BE2C (cell line): Measurements from ENCODE around the gene ABCC5.

ENCODE experiments used
- DNase-seq: peaks from one replicate; pipeline ENCODE4 v3.0.0-alpha.2; 2020
- H3K27me3 ChIP-seq: fragments of 250-450 bp; sonication (Bioruptor Pico); 2 replicates; pipeline ENCODE4 v1.5.1; 2020; ENCODE audit warnings: mild to moderate bottlenecking
- H3K36me3 ChIP-seq: fragments of 250-450 bp; sonication (Bioruptor Pico); 2 replicates; pipeline ENCODE4 v1.5.1; 2020; ENCODE audit warnings: mild to moderate bottlenecking
- H3K4me1 ChIP-seq: fragments of 250-450 bp; sonication (Bioruptor Pico); 2 replicates; pipeline ENCODE4 v1.5.1; 2020
- H3K4me3 ChIP-seq: 2 replicates; pipeline ENCODE4 v1.5.1; 2011; ENCODE audit warnings: low read depth, low read length
- H3K9me3 ChIP-seq: fragments of 250-450 bp; sonication (Bioruptor Pico); 2 replicates; pipeline ENCODE4 v1.5.1; 2020
- CTCF ChIP-seq: IDR thresholded peaks from 2 replicates; pipeline ENCODE4 v1.5.1; 2012; ENCODE audit warnings: mild to moderate bottlenecking, low read depth, low read length

ABCC5 gene

DNA sequence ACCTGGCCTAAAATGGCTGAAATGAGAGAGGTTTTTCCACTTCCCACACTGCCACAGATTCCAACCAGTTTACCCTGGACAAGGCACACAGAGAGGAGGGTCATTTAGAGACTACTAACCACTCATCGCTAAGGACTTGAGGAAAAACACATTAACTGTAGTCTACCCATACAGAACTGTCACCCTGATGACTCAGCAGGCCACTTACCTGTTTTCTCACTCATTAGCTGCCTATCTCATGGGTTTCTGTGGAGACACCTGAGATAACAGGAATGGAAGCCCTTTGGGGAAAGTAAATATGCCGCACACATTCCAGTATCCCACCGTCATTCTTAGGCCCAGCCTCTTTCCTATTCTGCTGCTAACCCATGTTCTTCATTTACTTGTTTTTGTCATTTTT, 50.0 kb downstream of the ABCC5 start:
- no peak overlapping the region for H3K4me3 ChIP-seq
- no peaks in the 10 kb centered on the region for H3K27me3 ChIP-seq
- H3K4me1 ChIP-seq, result no peaks in the 10 kb centered on the region
- no peak for DNase-seq
- H3K9me3 ChIP-seq, result no peaks in the 10 kb centered on the region; the same call in 1 of the 2 replicates
- peaks cover 55% of the 10 kb centered on the region for H3K36me3 ChIP-seq
- TF ChIP-seq CTCF, result no peak

DNA sequence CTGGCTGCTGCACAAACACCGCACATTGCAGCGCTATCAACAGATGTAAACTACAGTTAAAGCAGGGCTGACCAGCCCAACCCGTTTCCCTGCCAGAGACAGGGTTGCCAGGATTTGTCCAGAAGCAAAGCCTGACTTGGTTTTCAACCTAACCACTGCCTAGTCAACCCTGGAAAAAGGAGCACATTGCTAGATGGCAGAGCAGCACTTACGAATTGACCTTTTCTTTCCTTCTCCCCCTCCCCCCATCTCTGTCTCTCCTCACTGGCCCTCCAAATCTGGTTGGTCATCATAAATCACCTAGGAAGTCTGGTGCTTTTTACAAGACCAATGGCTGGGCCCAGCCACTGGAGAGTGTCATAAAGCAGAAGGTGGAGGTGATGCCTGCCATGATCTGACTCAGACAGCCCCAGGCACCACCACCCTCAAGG, 51.3 kb downstream of the ABCC5 start:
- no peak overlapping the region for H3K4me3 ChIP-seq
- TF ChIP-seq CTCF, result no peak
- no peaks in the 10 kb centered on the region for H3K4me1 ChIP-seq
- H3K9me3 ChIP-seq, result no peaks in the 10 kb centered on the region; the same call in 1 of the 2 replicates
- DNase-seq, result no peak
- H3K27me3 ChIP-seq, result no peaks in the 10 kb centered on the region
- H3K36me3 ChIP-seq, result peaks cover 47% of the 10 kb centered on the region

DNA sequence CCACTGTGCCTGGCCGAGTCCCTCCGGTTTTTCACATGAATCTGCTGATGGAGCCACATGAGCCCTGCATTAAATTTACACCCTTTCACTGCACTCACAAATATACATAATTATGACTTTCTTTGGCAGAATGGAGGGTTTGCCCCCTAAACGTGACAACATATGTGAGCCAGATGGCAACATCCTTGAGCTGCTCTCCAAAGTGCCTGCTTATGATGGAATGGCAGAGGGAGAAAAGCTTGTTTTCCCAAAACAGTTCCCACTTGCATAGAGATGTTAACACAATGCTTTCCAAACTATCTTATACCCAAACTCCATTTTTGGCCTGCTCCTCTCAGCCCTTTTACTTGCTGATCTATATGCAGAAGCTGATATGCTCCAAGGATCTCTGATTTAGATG, 54.9 kb downstream of the ABCC5 start:
- Histone ChIP-seq H3K9me3 (no peaks in the 10 kb centered on the region), H3K4me3 (no peak overlapping the region), H3K36me3 (peaks cover 33% of the 10 kb centered on the region), H3K27me3 (no peaks in the 10 kb centered on the region), H3K4me1 (no peaks in the 10 kb centered on the region)
- TF ChIP-seq CTCF, result no peak
- DNase-seq, result no peak

GRCh38 chr3:183959214-183959613, 58.5 kb downstream of the ABCC5 start:
- H3K27me3 ChIP-seq, result no peaks in the 10 kb centered on the region
- H3K4me3 ChIP-seq, result no peak overlapping the region
- TF ChIP-seq CTCF, result no peak
- DNase-seq, result no peak
- H3K36me3 ChIP-seq, result peaks cover 28% of the 10 kb centered on the region
- H3K9me3 ChIP-seq, result no peaks in the 10 kb centered on the region
- no peaks in the 10 kb centered on the region for H3K4me1 ChIP-seq

DNA sequence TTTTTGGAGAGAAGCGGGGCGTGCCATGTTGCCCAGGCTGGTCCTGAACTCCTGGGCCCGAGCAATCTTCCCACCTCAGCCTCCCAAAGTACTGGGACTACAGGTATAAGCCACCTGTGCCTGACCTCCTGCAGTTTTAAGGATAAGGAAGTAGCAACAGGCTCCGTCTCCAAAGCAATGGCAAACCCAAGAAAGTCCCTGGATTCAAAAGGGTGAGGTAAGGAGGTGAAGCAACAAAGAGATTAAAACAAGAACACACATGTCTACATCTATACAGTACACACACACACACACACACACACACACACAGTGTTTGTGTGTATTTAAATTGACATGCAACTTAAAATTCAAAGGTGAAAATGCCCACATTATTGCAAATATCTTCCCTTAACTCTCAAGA, 58.9 kb downstream of the ABCC5 start:
- TF ChIP-seq CTCF, result no peak
- H3K36me3 ChIP-seq, result peaks cover 29% of the 10 kb centered on the region
- no peaks in the 10 kb centered on the region for H3K4me1 ChIP-seq
- no peak overlapping the region for H3K4me3 ChIP-seq
- H3K27me3 ChIP-seq, result no peaks in the 10 kb centered on the region
- no peaks in the 10 kb centered on the region for H3K9me3 ChIP-seq
- no peak for DNase-seq

- TF ChIP-seq CTCF, result no peak
- Histone ChIP-seq H3K36me3 (peaks cover 29% of the 10 kb centered on the region), H3K4me1 (no peaks in the 10 kb centered on the region), H3K27me3 (no peaks in the 10 kb centered on the region), H3K9me3 (no peaks in the 10 kb centered on the region), H3K4me3 (no peak overlapping the region)
- DNase-seq, result no peak
These were observed 59.5 kb downstream of the ABCC5 start for GRCh38 chr3:183958226-183958625.
